ENCODE data around the gene ATRN.

ATRN gene

DNA sequence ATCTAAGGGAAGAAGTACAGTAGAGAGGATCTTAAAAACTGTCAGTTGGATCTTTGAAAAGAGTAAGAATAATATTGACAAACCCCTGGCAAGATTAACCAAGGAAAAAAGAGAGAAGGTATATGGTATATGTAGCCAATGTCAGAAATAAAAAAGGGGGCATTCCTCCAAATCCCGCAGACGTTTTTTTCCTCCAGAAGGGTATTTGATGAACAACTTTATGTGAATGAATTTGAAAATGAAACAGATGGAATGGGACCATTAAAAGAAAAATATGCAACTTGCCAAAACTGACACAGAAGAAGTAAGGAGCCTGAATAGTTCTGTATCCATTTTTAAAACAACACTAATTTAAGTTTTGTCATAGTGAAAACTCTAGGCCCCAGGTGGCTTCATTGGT, 156.7 kb downstream of the ATRN start:
- TF ChIP-seq, protein P1, sequence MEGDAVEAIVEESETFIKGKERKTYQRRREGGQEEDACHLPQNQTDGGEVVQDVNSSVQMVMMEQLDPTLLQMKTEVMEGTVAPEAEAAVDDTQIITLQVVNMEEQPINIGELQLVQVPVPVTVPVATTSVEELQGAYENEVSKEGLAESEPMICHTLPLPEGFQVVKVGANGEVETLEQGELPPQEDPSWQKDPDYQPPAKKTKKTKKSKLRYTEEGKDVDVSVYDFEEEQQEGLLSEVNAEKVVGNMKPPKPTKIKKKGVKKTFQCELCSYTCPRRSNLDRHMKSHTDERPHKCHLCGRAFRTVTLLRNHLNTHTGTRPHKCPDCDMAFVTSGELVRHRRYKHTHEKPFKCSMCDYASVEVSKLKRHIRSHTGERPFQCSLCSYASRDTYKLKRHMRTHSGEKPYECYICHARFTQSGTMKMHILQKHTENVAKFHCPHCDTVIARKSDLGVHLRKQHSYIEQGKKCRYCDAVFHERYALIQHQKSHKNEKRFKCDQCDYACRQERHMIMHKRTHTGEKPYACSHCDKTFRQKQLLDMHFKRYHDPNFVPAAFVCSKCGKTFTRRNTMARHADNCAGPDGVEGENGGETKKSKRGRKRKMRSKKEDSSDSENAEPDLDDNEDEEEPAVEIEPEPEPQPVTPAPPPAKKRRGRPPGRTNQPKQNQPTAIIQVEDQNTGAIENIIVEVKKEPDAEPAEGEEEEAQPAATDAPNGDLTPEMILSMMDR (conservative IDR thresholded peaks at IDR 0.05; ENCODE audit: low read depth, low read length) = no peak
- no peak for DNase-seq (ENCODE audit: low read depth)
- H3K4me3 ChIP-seq (ENCODE audit: low read depth, low read length) = no peak overlapping the region

GRCh38 chr20:3628502-3629314, 157.9 kb downstream of the ATRN start:
- TF ChIP-seq, protein P1 (conservative IDR thresholded peaks at IDR 0.05; ENCODE audit: low read depth, low read length) = no peak
- no peak for DNase-seq (ENCODE audit: low read depth)
- H3K4me3 ChIP-seq (ENCODE audit: low read depth, low read length) = no peak overlapping the region

DNA sequence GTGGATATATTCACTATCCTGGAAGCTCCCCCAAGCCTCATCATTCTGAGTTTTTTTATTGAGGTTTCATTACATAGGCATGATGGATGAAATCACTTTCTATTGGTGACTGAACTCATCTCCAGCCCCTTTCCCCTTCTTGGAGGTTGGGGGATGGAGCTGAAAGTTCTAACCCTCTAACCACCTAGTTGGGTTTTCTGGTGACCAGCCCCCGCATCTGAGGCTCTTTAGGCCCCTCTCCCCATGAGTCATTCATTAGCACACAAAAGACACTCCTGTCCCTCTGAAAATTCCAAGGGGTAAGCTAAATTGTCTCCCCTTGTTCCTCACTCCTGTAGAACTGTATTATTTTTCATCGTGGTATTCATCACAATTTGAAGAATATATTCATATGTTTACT, 159.1 kb downstream of the ATRN start:
- no peak for DNase-seq (ENCODE audit: low read depth)
- no peak overlapping the region for H3K4me3 ChIP-seq (ENCODE audit: low read depth, low read length)
- TF ChIP-seq, protein P1 (conservative IDR thresholded peaks at IDR 0.05; ENCODE audit: low read depth, low read length) = no peak

DNA sequence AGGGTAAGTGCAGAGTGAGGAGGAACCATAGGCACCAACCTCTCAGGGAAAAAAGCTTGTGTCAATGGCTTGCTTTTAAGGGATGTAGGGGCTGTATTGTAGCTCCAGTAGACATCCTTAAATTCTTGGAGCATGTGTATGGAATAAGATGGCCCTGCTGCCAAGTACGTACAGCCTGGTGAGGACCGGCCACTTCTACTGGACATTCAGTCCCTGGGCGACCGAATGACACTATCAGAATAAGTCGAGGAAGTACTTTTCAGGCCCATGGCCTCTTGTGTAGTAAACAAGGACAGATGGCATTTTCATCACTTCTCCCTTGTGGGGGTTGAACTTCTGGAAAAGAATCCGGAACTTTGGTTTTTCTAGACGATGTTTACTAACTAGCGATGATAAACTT, 159.6 kb downstream of the ATRN start:
- DNase-seq (ENCODE audit: low read depth) = no peak
- TF ChIP-seq, protein P1 (conservative IDR thresholded peaks at IDR 0.05; ENCODE audit: low read depth, low read length) = no peak
- no peak overlapping the region for H3K4me3 ChIP-seq (ENCODE audit: low read depth, low read length)

- no peak overlapping the region for H3K4me3 ChIP-seq (ENCODE audit: low read depth, low read length)
- TF ChIP-seq, protein P1 (conservative IDR thresholded peaks at IDR 0.05; ENCODE audit: low read depth, low read length) = no peak
- no peak for DNase-seq (ENCODE audit: low read depth)
Measured at GRCh38 chr20:3631534-3631933, 160.7 kb downstream of the ATRN start.

DNA sequence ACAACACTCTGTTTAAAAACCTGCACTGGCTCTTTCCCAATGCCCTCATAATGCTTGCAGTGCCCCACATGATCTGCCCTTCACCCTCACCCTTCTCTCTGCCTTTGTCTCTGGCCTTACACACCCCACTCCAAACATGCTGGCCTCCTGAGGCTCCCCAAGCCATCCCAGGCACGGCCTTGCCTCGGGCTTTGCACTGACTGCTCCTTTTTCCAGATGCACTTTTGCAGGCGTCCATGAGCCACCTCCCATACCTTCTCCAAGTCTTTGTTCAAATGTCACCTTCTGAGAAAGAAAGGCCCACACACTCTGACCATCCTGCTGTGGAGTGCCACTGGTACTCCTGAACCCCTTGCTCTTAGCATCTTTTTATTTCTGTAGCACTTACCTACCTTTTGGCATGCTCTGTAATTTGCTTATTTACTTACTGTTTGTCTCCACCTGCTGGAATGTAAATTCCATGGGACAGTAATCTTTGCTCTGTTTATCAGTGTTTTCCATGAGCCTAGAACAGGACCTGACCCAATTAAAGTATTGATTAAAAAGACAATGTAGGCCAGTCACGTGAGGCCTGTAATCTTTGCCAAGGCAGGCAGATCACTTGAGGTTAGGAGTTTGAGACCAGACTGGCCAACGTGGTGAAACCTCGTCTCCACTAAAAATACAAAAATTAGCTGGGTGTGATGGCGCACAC, 161.6 kb downstream of the ATRN start:
- no peak overlapping the region for H3K4me3 ChIP-seq (ENCODE audit: low read depth, low read length)
- TF ChIP-seq, protein P1 (conservative IDR thresholded peaks at IDR 0.05; ENCODE audit: low read depth, low read length) = no peak
- peak; percentile 8 for DNase-seq (ENCODE audit: low read depth)

Measured in choroid plexus epithelial cell (primary cell).